ENCODE results near the gene TSPEAR.

TSPEAR gene

GRCh38 chr21:44478124-44478800 lies 233.1 kb downstream of the TSPEAR start:
- no peak for DNase-seq

- DNase-seq = no peak
These were observed 233.7 kb downstream of the TSPEAR start for GRCh38 chr21:44477712-44478111.

- no peak for DNase-seq
These were observed 234.2 kb downstream of the TSPEAR start for GRCh38 chr21:44477131-44477530.

- DNase-seq = no peak
These were observed 236.0 kb downstream of the TSPEAR start for GRCh38 chr21:44475266-44475845.

GRCh38 chr21:44473915-44474555 lies 237.3 kb downstream of the TSPEAR start:
- no peak for DNase-seq

GRCh38 chr21:44471996-44472395 lies 239.4 kb downstream of the TSPEAR start:
- DNase-seq = no peak

- no peak for DNase-seq
These were observed 240.0 kb downstream of the TSPEAR start for GRCh38 chr21:44471341-44471740.

GRCh38 chr21:44467859-44468195 lies 243.5 kb downstream of the TSPEAR start:
- no peak for DNase-seq

- DNase-seq = no peak
These were observed 244.1 kb downstream of the TSPEAR start for GRCh38 chr21:44466996-44467858.

GRCh38 chr21:44466351-44466954 lies 244.9 kb downstream of the TSPEAR start:
- DNase-seq = no peak

GRCh38 chr21:44464351-44464750 lies 247.0 kb downstream of the TSPEAR start:
- no peak for DNase-seq

GRCh38 chr21:44463724-44464123 lies 247.6 kb downstream of the TSPEAR start:
- DNase-seq = no peak

GRCh38 chr21:44462834-44463200 lies 248.6 kb downstream of the TSPEAR start:
- DNase-seq = no peak

GRCh38 chr21:44462086-44462833 lies 249.1 kb downstream of the TSPEAR start:
- no peak for DNase-seq

- DNase-seq = no peak
These were observed 249.8 kb downstream of the TSPEAR start for GRCh38 chr21:44461464-44462001.

- no peak for DNase-seq
These were observed 250.4 kb downstream of the TSPEAR start for GRCh38 chr21:44461005-44461404.

- DNase-seq = no peak
These were observed 251.0 kb downstream of the TSPEAR start for GRCh38 chr21:44460441-44460755.

- DNase-seq = no peak
These were observed 251.5 kb downstream of the TSPEAR start for GRCh38 chr21:44459712-44460440.

GRCh38 chr21:44458971-44459711 lies 252.2 kb downstream of the TSPEAR start:
- DNase-seq = no peak

- DNase-seq = no peak
These were observed 254.2 kb downstream of the TSPEAR start for GRCh38 chr21:44456915-44457736.
